GM12872 (cell line): ENCODE results near the gene SLC49A3.

Experiments used
- TF ChIP-seq, protein P1 (sequence below): IDR thresholded peaks from 3 replicates; pipeline ENCODE4 v1.5.1; 2011; ENCODE audit warnings: low read depth, mild to moderate bottlenecking, low read length, moderate library complexity; ENCODE audit not compliant: insufficient read depth

Gene SLC49A3

DNA sequence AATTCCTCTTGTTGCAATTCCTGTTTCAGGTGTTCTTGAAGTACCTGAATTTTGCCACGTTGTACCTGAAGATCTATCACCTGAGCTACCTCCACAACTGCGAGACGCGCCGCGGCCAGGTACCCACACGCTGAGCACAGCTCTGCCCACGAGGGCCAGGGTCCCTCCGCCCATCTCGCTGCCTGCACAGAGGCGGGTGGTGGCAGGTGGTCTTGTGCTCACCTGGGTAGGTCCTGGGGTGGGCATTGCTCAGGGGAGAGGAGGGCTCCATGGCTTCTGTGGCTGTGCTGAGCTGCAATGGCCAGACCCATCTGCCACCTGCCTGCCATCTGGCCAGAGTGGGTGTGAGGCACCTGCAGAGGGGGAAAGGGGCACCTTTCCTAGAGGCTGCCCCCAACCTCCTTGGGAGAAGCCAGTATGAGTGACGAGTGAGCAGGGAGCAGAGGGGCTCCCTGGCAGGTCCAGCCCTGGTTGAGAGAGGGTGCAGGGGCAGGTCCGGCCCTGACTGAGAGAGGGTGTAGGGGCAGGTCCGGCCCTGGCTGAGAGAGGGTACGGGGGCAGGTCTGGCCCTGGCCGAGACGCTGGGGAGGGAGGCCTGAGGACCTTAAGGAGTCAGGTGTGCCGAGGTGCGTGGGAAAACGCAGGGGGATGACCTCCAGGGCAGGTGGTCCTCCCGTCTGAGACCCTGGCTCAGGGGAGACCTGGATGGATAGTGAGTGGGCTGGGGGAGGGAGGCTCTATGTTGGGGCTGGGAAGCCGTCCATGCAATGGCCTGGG, 52.9 kb downstream of the SLC49A3 start:
- TF ChIP-seq, protein P1, sequence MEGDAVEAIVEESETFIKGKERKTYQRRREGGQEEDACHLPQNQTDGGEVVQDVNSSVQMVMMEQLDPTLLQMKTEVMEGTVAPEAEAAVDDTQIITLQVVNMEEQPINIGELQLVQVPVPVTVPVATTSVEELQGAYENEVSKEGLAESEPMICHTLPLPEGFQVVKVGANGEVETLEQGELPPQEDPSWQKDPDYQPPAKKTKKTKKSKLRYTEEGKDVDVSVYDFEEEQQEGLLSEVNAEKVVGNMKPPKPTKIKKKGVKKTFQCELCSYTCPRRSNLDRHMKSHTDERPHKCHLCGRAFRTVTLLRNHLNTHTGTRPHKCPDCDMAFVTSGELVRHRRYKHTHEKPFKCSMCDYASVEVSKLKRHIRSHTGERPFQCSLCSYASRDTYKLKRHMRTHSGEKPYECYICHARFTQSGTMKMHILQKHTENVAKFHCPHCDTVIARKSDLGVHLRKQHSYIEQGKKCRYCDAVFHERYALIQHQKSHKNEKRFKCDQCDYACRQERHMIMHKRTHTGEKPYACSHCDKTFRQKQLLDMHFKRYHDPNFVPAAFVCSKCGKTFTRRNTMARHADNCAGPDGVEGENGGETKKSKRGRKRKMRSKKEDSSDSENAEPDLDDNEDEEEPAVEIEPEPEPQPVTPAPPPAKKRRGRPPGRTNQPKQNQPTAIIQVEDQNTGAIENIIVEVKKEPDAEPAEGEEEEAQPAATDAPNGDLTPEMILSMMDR: no peak

- TF ChIP-seq, protein P1: no peak
These were observed 54.4 kb downstream of the SLC49A3 start for GRCh38 chr4:634599-634985.

DNA sequence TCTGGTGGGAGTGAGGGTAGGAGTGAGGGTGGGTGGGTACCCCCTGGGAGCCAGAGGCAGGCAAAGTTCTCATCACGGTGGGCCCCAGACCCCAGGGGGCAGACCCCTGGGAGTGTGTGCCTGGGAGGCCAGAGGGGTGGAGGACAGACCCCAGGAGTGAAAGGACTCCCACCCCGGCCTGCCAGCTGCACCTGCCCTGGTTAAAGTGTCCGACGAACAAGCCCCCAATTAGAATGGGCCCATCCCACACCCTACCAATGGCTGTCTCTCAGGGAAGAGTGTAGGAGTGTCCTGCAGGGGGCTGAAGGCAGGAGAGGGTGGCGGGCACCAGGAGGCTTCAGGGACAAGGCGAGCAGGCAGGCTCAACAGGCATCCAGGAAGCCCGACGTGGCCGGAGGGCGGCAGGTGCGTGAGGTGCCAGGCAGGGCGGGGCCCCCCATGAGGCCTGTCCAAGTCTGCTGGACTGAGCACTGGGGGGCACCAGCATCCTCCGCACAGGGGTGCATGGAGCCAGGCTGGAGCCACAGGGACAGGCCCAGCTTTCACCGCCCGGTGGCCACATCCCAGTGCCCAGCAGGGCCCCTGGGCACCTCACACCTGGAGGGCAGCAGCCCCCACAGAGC, 54.9 kb downstream of the SLC49A3 start:
- TF ChIP-seq, protein P1: no peak

GRCh38 chr4:633406-633805, 55.5 kb downstream of the SLC49A3 start:
- TF ChIP-seq, protein P1: no peak

DNA sequence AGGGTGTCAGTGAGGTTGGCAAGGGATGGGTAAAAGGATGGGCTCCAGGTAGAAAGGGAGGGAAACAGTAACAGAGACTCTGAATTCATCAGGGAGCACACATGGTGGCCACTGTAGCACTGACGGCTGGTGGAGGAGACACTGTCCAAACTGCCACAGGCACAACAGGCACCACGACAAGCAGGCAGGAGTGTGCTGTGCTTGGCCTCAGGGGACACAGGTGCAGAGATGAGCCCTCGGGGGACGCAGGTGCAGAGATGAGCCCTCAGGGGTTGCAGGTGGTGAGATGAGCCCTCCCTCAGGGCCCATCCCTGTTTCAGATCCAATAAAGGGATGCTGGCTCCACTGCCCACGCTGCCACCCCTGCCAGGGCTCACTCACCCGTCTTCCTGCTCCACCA, 56.0 kb downstream of the SLC49A3 start:
- TF ChIP-seq, protein P1: no peak

DNA sequence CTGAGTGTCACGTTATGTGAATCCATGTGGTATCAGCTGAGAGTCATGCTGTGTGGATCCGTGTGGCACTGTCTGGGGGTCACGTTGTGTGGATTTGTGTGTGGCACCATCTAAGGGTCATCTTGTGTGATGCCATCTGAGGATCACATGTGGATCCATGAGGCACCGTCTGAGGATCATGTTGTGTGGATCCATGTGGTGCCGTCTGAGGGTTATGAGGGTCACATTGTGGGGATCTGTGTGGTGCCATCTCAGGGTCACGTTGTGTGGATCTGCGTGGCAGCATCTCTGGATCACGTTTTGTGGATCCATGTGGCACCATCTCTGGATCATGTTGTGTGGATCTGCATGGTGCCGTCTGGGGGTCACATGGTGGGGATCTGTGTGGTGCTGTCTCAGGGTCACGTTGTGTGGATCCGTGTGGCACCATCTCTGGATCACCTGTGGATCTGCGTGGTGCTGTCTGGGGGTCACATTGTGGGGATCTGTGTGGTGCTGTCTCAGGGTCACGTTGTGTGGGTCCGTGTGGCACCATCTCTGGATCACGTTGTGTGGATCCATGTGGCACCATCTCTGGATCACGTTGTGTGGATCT, 56.7 kb downstream of the SLC49A3 start:
- TF ChIP-seq, protein P1: no peak
